Colonic mucosa (tissue), 4 donors: ENCODE measurements around the gene FADS6. TPM values are rescaled to one million over a fixed set of nuclear protein-coding genes. Genes with fewer than 3 reads are reported as not detected.

Experiments
- DNase-seq: peaks from one replicate; pipeline ENCODE4 v3.0.0-alpha.2; 2020
- H3K27ac ChIP-seq: fragments of 200-600 bp; one replicate; pipeline ENCODE4 v1.8.0; 2021
- H3K27me3 ChIP-seq: fragments of 200-600 bp; one replicate; pipeline ENCODE4 v1.8.0; 2021
- H3K36me3 ChIP-seq: fragments of 200-600 bp; one replicate; pipeline ENCODE4 v1.8.0; 2021
- H3K4me1 ChIP-seq: fragments of 200-600 bp; one replicate; pipeline ENCODE4 v1.8.0; 2021; ENCODE audit warnings: mild to moderate bottlenecking
- H3K4me3 ChIP-seq: fragments of 200-600 bp; one replicate; pipeline ENCODE4 v1.8.0; 2021
- H3K9ac ChIP-seq, 2 donors: one replicate each; pipeline ENCODE4 v1.7.0; 2013; ENCODE audit warnings: control low read depth in 2 of 2, low read depth in 2 of 2, low read length in 2 of 2
- H3K9me3 ChIP-seq: fragments of 200-600 bp; one replicate; pipeline ENCODE4 v1.8.0; 2021
- CTCF ChIP-seq: fragments of 200-600 bp; IDR thresholded peaks from one replicate; pipeline ENCODE4 v1.8.0; 2022; ENCODE audit warnings: antibody characterized with exemption, mild to moderate bottlenecking
- intact Hi-C: fragments of 100-400 bp; cut with DNase I; formaldehyde crosslinking; loops from one replicate; pipeline ENCODE4 v1.14.1; 2022
- total RNA-seq, 2 donors: library from RNA; stranded (reverse); fragmentation: NEBNext Ultra II Directional in 1 of 2; extraction: Animal tissue kit (Norgen Biotek cat#: 25700) in 1 of 2; gene quantifications; one replicate each; pipeline ENCODE4 v1.2.1, GENCODE V29; 2021
- donor health status: healthy.
- donor health status: DM: no; HTN: no; CAD: no.
- donor health status: DM: no; HTN: no; CAD: no.

The FADS6 gene
- total RNA-seq, 2 donors from 2014 or later: 0.30 to 18.4 TPM

DNA sequence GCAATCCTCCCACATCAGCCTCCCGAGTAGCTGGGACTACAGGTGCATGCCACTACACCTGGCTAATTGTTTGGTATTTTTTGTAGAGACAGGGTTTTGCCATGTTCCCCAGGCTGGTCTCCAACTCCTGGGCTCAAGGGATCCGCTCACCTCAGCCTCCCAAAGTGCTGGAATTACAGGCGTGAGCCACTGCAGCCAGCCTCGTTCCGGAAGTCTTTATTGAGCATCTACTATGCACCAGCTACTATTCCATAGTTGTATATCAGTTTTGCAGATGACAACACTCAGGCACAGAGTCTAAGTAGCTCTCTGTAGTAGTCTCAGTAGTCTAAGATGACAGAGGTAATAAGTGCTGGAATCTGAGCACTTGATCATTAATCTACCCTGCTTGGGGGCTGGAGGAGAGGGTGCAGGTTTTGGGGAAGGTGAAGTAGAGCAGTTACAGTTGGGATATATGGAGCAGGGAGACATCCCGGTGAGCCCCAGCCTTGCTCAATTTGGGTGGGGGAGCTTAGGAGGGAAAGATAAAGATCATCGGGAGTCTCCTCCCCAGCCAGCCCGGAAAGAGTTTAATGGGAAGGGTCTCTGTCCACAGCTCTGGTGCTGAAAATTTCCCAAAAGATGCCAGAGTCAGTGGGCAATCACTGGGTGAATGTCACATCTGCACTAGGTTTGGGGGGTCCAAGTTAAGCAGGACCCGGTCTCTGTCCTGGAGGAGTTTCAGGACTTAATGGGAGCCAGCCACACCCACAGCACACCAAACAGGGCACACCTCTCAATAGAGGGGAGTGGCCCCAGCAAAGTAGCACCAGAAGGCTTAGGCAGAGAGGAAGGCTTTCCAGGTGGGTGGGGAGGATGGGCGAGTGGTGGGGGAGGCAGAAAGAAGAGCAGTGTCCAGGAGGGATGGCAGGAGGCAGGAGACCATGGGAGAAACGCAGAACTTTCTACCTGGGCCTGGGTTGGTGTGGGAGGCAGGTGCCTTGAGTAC, 43.9 kb upstream of the FADS6 start:
- DNase-seq: no peak
- Histone ChIP-seq H3K9ac (no peak overlapping the region), H3K27me3 (peaks cover 29% of the 10 kb centered on the region), H3K4me1 (no peaks in the 10 kb centered on the region), H3K27ac (no peak overlapping the region), H3K36me3 (no peaks in the 10 kb centered on the region), H3K9me3 (no peaks in the 10 kb centered on the region), H3K4me3 (no peak overlapping the region)
- TF ChIP-seq CTCF: no peak
- intact Hi-C loops: no loop called here

- Histone ChIP-seq H3K4me1 (no peaks in the 10 kb centered on the region), H3K9me3 (no peaks in the 10 kb centered on the region), H3K27ac (no peak overlapping the region), H3K27me3 (peaks cover 29% of the 10 kb centered on the region), H3K4me3 (no peak overlapping the region), H3K9ac (no peak overlapping the region), H3K36me3 (no peaks in the 10 kb centered on the region)
- TF ChIP-seq CTCF: no peak
- intact Hi-C loops: no loop called here
- DNase-seq: no peak
These were observed 43.0 kb upstream of the FADS6 start for GRCh38 chr17:74936470-74936799.

GRCh38 chr17:74935585-74936469, 42.4 kb upstream of the FADS6 start, which contains the start of gene OTOP3:
Gene OTOP3 (plus strand): TSS chr17:74935898. CDS start chr17:74935922, 24 bp downstream.
- no peak for DNase-seq
- H3K27me3 ChIP-seq: peaks cover 29% of the 10 kb centered on the region
- TF ChIP-seq CTCF: no peak
- intact Hi-C loops: no loop called here
- no peaks in the 10 kb centered on the region for H3K9me3 ChIP-seq
- H3K4me3 ChIP-seq: no peak within 1 kb of the TSS
- no peak within 1 kb of the TSS for H3K9ac ChIP-seq
- no peaks in the 10 kb centered on the region for H3K36me3 ChIP-seq
- H3K4me1 ChIP-seq: no peaks in the 10 kb centered on the region
- no peak within 1 kb of the TSS for H3K27ac ChIP-seq

GRCh38 chr17:74935048-74935447, 41.6 kb upstream of the FADS6 start:
- H3K9me3 ChIP-seq: no peaks in the 10 kb centered on the region
- intact Hi-C loops: no loop called here
- no peak overlapping the region for H3K27ac ChIP-seq
- DNase-seq: no peak
- H3K36me3 ChIP-seq: no peaks in the 10 kb centered on the region
- H3K9ac ChIP-seq: no peak overlapping the region
- H3K27me3 ChIP-seq: peaks cover 29% of the 10 kb centered on the region
- H3K4me1 ChIP-seq: no peaks in the 10 kb centered on the region
- no peak for TF ChIP-seq CTCF
- no peak overlapping the region for H3K4me3 ChIP-seq

DNA sequence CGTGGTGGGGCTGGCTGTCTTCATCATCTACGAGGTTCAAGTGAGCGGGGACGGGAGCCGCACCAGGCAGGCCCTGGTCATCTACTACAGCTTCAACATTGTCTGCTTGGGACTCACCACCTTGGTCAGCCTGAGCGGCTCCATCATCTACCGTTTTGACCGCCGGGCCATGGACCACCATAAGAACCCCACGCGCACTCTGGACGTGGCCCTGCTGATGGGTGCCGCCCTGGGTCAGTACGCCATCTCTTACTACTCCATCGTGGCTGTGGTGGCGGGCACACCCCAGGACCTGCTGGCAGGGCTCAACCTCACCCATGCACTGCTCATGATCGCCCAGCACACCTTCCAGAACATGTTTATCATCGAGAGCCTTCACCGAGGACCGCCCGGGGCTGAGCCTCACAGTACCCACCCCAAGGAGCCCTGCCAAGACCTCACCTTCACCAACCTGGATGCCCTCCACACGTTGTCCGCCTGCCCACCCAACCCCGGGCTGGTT, 37.2 kb upstream of the FADS6 start:
- no peak for DNase-seq

More for the DNA sequence above, 37.2 kb upstream of the FADS6 start:
- intact Hi-C loops: no loop called here
- H3K27ac ChIP-seq: no peak overlapping the region
- H3K9ac ChIP-seq: no peak overlapping the region
- H3K9me3 ChIP-seq: no peaks in the 10 kb centered on the region
- H3K36me3 ChIP-seq: no peaks in the 10 kb centered on the region
- H3K4me1 ChIP-seq: no peaks in the 10 kb centered on the region
- H3K4me3 ChIP-seq: no peak overlapping the region
- TF ChIP-seq CTCF: no peak
- H3K27me3 ChIP-seq: peaks cover 23% of the 10 kb centered on the region
